Smooth muscle cell of the pulmonary artery (primary cell): ENCODE measurements around the gene TGIF2. TPM values are rescaled to one million over a fixed set of nuclear protein-coding genes. Genes with fewer than 3 reads are reported as not detected.

Source experiments
- total RNA-seq: library from RNA; depleted of rRNA; stranded (reverse); fragments of >200 nt; gene quantifications from 2 replicates; pipeline ENCODE4 v1.2.3, GENCODE V29; 2014

TGIF2 gene
- total RNA-seq, result 5.9 and 7.8 TPM in 2 replicates

DNA sequence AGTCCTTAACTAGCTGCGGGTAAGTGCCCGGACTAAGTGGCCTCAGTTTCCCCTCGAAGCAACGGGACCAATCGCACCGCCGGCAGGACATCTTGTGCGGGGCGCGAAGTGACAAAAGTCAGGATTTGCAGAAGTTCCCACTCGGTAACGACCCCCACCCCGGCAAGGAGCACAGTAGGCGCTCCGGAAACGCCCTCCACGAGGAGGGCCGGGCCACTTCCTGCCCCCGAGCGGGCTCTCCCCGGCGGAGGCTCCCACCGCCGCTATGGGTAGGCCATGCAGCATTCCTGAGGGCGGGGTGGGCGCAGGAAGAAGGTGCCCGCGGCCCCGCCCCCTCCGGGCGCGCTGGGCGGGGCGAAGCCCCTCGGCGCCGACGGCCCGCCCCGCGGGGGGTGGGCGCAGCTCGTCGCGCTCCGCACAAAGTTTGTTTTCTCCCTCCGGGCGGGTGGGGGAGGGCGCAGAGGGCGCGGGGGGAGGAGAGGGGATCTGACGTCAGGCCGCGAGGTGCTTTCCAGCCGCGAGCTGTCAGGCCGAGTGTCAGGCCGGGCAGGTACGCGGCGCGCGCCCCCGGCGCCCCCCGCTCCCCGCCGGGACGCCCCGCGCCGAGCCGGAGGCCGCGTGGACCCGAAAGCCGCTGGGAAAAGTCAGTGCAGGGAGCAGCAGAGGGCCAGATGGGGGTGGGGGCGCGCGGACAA lies at the start of gene TGIF2:
TSS of gene TGIF2 (plus strand) at position 495 of the 695 bp plus-strand sequence. CDS start 5,178 bp downstream, outside the sequence.

GRCh38 chr20:36541227-36541767 lies 32.1 kb upstream of the TGIF2 start, which contains the start of gene MYL9:
Gene MYL9, plus strand, starts transcription at chr20:36541519. Its CDS starts 3,366 bp downstream, at chr20:36544885.

DNA sequence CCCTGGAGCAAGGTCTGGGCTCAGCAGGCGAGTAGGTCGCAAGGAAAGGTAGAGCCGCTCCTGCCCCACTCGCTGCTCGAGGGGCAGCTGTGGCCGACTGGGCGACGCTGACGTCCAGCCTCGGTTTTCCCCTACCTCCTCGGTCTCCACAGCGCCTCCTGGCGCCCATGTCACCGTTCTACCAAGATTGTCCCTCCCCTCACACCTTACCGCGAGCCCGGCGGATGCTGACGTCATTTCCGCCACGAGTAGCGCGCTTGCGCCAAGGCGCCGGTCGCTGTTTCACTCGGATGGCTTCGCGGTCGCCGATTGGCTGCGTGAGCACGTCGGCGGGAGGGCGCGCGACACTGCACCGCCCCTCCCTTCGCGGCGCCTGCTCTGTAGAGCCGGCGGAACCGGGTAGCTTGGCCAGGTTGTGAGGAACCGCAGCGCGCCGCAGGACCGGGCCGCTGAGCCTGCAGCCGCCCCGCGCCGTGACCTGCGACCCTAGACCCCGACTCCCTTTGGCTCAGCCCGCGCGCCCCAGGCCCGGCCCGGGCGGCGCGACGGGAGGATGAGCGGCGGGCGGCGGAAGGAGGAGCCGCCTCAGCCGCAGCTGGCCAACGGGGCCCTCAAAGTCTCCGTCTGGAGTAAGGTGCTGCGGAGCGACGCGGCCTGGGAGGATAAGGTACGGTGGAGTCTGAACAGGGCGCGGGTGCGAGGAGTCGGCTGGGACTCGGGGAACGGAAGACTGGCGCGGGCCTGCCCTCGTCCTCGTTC lies 32.2 kb downstream of the TGIF2 start, which contains the start of gene RAB5IF:
TSS of gene RAB5IF (plus strand) at position 381 of the 759 bp plus-strand sequence. CDS start at position 554, 173 bp downstream.

Other genes with a start within 250 kb of the TGIF2 start
- 45.4 and 54.0 TPM in 2 replicates for gene MYL9, start 32.1 kb upstream of the TGIF2 start, total RNA-seq
- 46.0 and 53.4 TPM in 2 replicates for gene RAB5IF, start 32.2 kb downstream of the TGIF2 start, total RNA-seq
- gene SLA2, start 72.6 kb downstream of the TGIF2 start, total RNA-seq, result 0.03 TPM in 1 of 2 replicates, not detected in the other
- 21.5 and 29.3 TPM in 2 replicates for gene NDRG3, start 172.5 kb downstream of the TGIF2 start, total RNA-seq
- gene DSN1, start 200.2 kb downstream of the TGIF2 start, total RNA-seq, result 6.7 and 10.4 TPM in 2 replicates